Vagina (tissue), 2 donors: ENCODE results near the gene ARMH2.

Experiments
- POLR2A ChIP-seq, 2 donors: fragments of 450-650 bp; IDR thresholded peaks; one replicate each; pipeline ENCODE4 v1.6.1; 2017; ENCODE audit warnings: antibody characterized with exemption in 2 of 2, mild to moderate bottlenecking in 2 of 2, moderate library complexity in 2 of 2
- TF ChIP-seq, protein P1 (sequence below), 3 experiments: fragments of 450-650 bp in 2 of 3; fragments of 200-600 bp in 1 of 3; sonication (generic) in 1 of 3; IDR thresholded peaks; one replicate each; pipeline ENCODE4 v1.5.1; 2017 to 2019; ENCODE audit warnings: antibody characterized with exemption in 3 of 3, mild to moderate bottlenecking in 2 of 3, moderate library complexity in 2 of 3

DNA sequence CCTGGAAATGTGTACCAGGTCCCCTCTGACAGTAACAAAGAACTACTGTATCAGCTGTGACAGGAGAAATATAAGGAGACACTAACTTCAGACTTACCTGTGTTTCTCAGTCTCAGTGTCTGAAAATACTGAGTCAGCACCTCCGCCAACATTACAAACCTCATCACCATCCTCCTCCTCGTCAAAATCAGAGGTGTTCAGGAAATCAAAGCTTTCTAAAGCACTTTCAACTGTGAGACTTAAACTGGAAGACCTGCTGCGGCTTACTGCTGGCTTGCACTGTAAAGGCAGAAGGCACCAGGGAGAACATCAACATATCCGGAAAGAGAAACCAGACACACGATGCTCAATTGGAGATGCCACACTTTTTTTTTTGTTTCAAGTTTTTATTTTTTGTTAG is 40.3 kb upstream of the ARMH2 start:
- TF ChIP-seq, protein P1, sequence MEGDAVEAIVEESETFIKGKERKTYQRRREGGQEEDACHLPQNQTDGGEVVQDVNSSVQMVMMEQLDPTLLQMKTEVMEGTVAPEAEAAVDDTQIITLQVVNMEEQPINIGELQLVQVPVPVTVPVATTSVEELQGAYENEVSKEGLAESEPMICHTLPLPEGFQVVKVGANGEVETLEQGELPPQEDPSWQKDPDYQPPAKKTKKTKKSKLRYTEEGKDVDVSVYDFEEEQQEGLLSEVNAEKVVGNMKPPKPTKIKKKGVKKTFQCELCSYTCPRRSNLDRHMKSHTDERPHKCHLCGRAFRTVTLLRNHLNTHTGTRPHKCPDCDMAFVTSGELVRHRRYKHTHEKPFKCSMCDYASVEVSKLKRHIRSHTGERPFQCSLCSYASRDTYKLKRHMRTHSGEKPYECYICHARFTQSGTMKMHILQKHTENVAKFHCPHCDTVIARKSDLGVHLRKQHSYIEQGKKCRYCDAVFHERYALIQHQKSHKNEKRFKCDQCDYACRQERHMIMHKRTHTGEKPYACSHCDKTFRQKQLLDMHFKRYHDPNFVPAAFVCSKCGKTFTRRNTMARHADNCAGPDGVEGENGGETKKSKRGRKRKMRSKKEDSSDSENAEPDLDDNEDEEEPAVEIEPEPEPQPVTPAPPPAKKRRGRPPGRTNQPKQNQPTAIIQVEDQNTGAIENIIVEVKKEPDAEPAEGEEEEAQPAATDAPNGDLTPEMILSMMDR (IDR thresholded peaks at IDR 0.05) = no peak
- no peak for TF ChIP-seq POLR2A (IDR thresholded peaks at IDR 0.05)
